ENCODE data around the gene SDK1. TPM values are rescaled to one million over a fixed set of nuclear protein-coding genes. Genes with fewer than 3 reads are reported as not detected.

SDK1 gene
- total and polyA plus RNA-seq, 2 of the 8 experiments (the other 6 are each of a cell fraction or from before 2014, with no cell fraction given): 3.3 to 7.2 TPM

- TF ChIP-seq CHD7 (IDR thresholded peaks at IDR 0.05; ENCODE audit: insufficient replicate concordance, low read length) (no peak), RBBP5 (IDR thresholded peaks at IDR 0.05; ENCODE audit: borderline replicate concordance, low read depth, low read length) (no peak)
- TF ChIP-seq, protein P1, sequence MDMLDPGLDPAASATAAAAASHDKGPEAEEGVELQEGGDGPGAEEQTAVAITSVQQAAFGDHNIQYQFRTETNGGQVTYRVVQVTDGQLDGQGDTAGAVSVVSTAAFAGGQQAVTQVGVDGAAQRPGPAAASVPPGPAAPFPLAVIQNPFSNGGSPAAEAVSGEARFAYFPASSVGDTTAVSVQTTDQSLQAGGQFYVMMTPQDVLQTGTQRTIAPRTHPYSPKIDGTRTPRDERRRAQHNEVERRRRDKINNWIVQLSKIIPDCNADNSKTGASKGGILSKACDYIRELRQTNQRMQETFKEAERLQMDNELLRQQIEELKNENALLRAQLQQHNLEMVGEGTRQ (IDR thresholded peaks at IDR 0.05; ENCODE audit: low read length): no peak
Observed at GRCh38 chr7:3259711-3260400, 41.2 kb upstream of the SDK1 start (continued).
